ENCODE results near the gene EPHA1. TPM values are rescaled to one million over a fixed set of nuclear protein-coding genes. Genes with fewer than 3 reads are reported as not detected.

EPHA1 gene
- total and polyA plus RNA-seq, 2 donors (not counting 1 experiment from before 2014, with no cell fraction given) = 0.39 to 0.49 TPM

- Mint-ChIP-seq H3K27me3 (no peaks in the 10 kb centered on the region), H3K9me3 (ENCODE audit: insufficient read depth) (no peaks in the 10 kb centered on the region)
- POLR2A ChIA-PET = no interaction called here
Observed at GRCh38 chr7:143376396-143376795, 32.3 kb downstream of the EPHA1 start.

More at GRCh38 chr7:143376396-143376795, 32.3 kb downstream of the EPHA1 start:
- Mint-ChIP-seq H3K4me3 (no peak overlapping the region), H3K27ac (peak overlapping the region; percentile 37), H3K4me1 (peaks cover 46% of the 10 kb centered on the region)
- no peaks in the 10 kb centered on the region for H4K20me1 ChIP-seq (ENCODE audit: control insufficient read depth, insufficient read depth, low read length, poor library complexity, severe bottlenecking)
- TF ChIP-seq CTCF (IDR thresholded peaks at IDR 0.05) = no peak
- TF ChIP-seq EZH2 (IDR thresholded peaks at IDR 0.05; ENCODE audit: borderline replicate concordance, insufficient read depth, low read depth, low read length, poor library complexity, severe bottlenecking) = no peak
- intact Hi-C loops (cut with micrococcal nuclease) = loop anchor here (10.0 kb wide), 1 partner anchor 52 kb away; no protein-coding TSS in a partner anchor
- H3K4me2 ChIP-seq (replicated peaks; ENCODE audit: low read depth, low read length, poor library complexity, severe bottlenecking) = no peak overlapping the region
- H3K4me3 ChIP-seq (ENCODE audit: control extremely low read depth in 1 of 5, extremely low read depth in 1 of 5, insufficient read depth in 1 of 5, low read depth in 2 of 5, low read length in 4 of 5) = no peak overlapping the region
- CTCF ChIA-PET = interaction anchor here (1.4 to 4.4 kb wide), 2 partner anchors 9 to 136 kb away, joined by 3 to 19 read pairs; no protein-coding TSS in a partner anchor
- no peak overlapping the region for H3K9ac ChIP-seq (ENCODE audit: low read length)
- no peaks in the 10 kb centered on the region for H3K27me3 ChIP-seq (replicated peaks in 1 of 4; ENCODE audit: control extremely low read depth in 1 of 4, control insufficient read depth in 3 of 4, insufficient read depth in 4 of 4, low read length in 3 of 4)
- no peak overlapping the region for H2AFZ ChIP-seq (ENCODE audit: insufficient read depth, low read depth, low read length, poor library complexity, severe bottlenecking)
- no peaks in the 10 kb centered on the region for H3K9me3 ChIP-seq (ENCODE audit: control extremely low read depth in 1 of 3, control insufficient read depth in 2 of 3, insufficient read depth in 1 of 3, low read length in 2 of 3)
- no peaks in the 10 kb centered on the region for H3K79me2 ChIP-seq (ENCODE audit: control insufficient read depth, insufficient read depth, low read length)
- WGBS (ENCODE audit: insufficient coverage) = 83% methylated on average over 4 of the region's 5 CpGs
- H3K36me3 ChIP-seq (replicated peaks in 1 of 2; ENCODE audit: control extremely low read depth in 1 of 2, control insufficient read depth in 1 of 2, extremely low read depth in 1 of 2, insufficient read depth in 2 of 2, low read length in 1 of 2) = no peaks in the 10 kb centered on the region
- no peak for ATAC-seq (ENCODE audit: low read depth)
- H3K4me1 ChIP-seq (ENCODE audit: control insufficient read depth in 2 of 2, insufficient read depth in 2 of 2, low read length in 2 of 2) = peaks cover 32 to 38% of the 10 kb centered on the region in 2 donors
- no peak overlapping the region for H3K27ac ChIP-seq (ENCODE audit: low read length in 2 of 2)
- no peak for DNase-seq
